Jurkat, Clone E6-1 (cell line): ENCODE data around the gene OR14A2. TPM values are rescaled to one million over a fixed set of nuclear protein-coding genes. Genes with fewer than 3 reads are reported as not detected.
A peak's percentile ranks its signal among the peaks of the same experiment; 100 is the strongest.
"Not testable (repeated sequence)": the region's sequence is repeated elsewhere in the genome, so short reads cannot be mapped to it uniquely, and the experiment has no call there.

Experiments used
- DNase-seq: peaks from one replicate; pipeline ENCODE4 v3.0.0-alpha.2; 2011; ENCODE audit warnings: low read depth, low spot score
- H3K4me3 ChIP-seq: 2 replicates; pipeline ENCODE4 v1.5.1; 2011; ENCODE audit warnings: mild to moderate bottlenecking, low read length, control low read depth, moderate library complexity
- polyA plus RNA-seq: library from polyadenylated mRNA; unstranded; fragments of >200 nt; gene quantifications from one replicate; pipeline ENCODE4 v1.2.1, GENCODE V29; 2012; ENCODE audit warnings: missing spikeins; ENCODE audit not compliant: insufficient read length, insufficient read depth

The OR14A2 gene
- not detected for polyA plus RNA-seq

GRCh38 chr1:247748041-247748440, at the start of gene OR14A2:
TSS of gene OR14A2 (minus strand) at chr1:247748141.
- H3K4me3 ChIP-seq: no peak within 1 kb of the TSS
- DNase-seq: no peak

- DNase-seq: no peak
- H3K4me3 ChIP-seq: no peak overlapping the region
Measured at GRCh38 chr1:247797518-247797917, 49.6 kb upstream of the OR14A2 start.

GRCh38 chr1:247769603-247770002, 21.7 kb upstream of the OR14A2 start:
- no peak overlapping the region for H3K4me3 ChIP-seq
- DNase-seq: no peak

- H3K4me3 ChIP-seq: no peak within 1 kb of the TSS
- no peak for DNase-seq
Measured at GRCh38 chr1:247760456-247760855, 12.5 kb upstream of the OR14A2 start, which contains the start of gene OR1C1. TSS of gene OR1C1 (minus strand) at chr1:247760556. CDS start at chr1:247758406, 2,150 bp downstream.

- DNase-seq, H3K4me3 ChIP-seq: not testable (repeated sequence)
Measured at GRCh38 chr1:247754311-247754710, 6.4 kb upstream of the OR14A2 start.

GRCh38 chr1:247749870-247750269, 1.9 kb upstream of the OR14A2 start:
- H3K4me3 ChIP-seq: no peak overlapping the region

GRCh38 chr1:247747616-247748015, 325 bp downstream of the OR14A2 start:
- DNase-seq: no peak
- H3K4me3 ChIP-seq: no peak overlapping the region

More at GRCh38 chr1:247749870-247750269, 1.9 kb upstream of the OR14A2 start:
- no peak for DNase-seq

GRCh38 chr1:247746391-247746935, 1.5 kb downstream of the OR14A2 start:
- DNase-seq: no peak
- no peak overlapping the region for H3K4me3 ChIP-seq

GRCh38 chr1:247742215-247742760, 5.7 kb downstream of the OR14A2 start:
- H3K4me3 ChIP-seq, DNase-seq: not testable (repeated sequence)

GRCh38 chr1:247741756-247742155, 6.2 kb downstream of the OR14A2 start:
- no peak overlapping the region for H3K4me3 ChIP-seq
- DNase-seq: no peak

GRCh38 chr1:247740721-247741120, 7.2 kb downstream of the OR14A2 start:
- no peak for DNase-seq
- H3K4me3 ChIP-seq: no peak overlapping the region

- H3K4me3 ChIP-seq: no peak within 1 kb of the TSS
- DNase-seq: no peak
Measured at GRCh38 chr1:247738315-247738714, 9.6 kb downstream of the OR14A2 start, which contains the start of gene OR14K1. TSS of gene OR14K1 (plus strand) at chr1:247738615. CDS start at chr1:247738615, 0 bp downstream.

- DNase-seq: no peak
Measured at GRCh38 chr1:247721222-247721621, 26.7 kb downstream of the OR14A2 start.

GRCh38 chr1:247716546-247716945, 31.4 kb downstream of the OR14A2 start, which contains the start of gene OR6F1:
TSS of gene OR6F1 (minus strand) at chr1:247716646. CDS start at chr1:247712755, 3,891 bp downstream.
- H3K4me3 ChIP-seq: no peak within 1 kb of the TSS
- no peak for DNase-seq

More at GRCh38 chr1:247721222-247721621, 26.7 kb downstream of the OR14A2 start:
- no peak overlapping the region for H3K4me3 ChIP-seq

- no peak for DNase-seq
- H3K4me3 ChIP-seq: no peak overlapping the region
Measured at GRCh38 chr1:247713753-247714152, 34.2 kb downstream of the OR14A2 start.

- H3K4me3 ChIP-seq, DNase-seq: not testable (repeated sequence)
Measured at GRCh38 chr1:247710681-247711080, 37.3 kb downstream of the OR14A2 start.

GRCh38 chr1:247701338-247701737, 46.6 kb downstream of the OR14A2 start:
- DNase-seq: no peak
- H3K4me3 ChIP-seq: no peak overlapping the region

- peak; percentile 51 for DNase-seq
- no peak overlapping the region for H3K4me3 ChIP-seq
Measured at GRCh38 chr1:247681288-247681897, 66.5 kb downstream of the OR14A2 start.

- no peak overlapping the region for H3K4me3 ChIP-seq
- DNase-seq: no peak
Measured at GRCh38 chr1:247680171-247680570, 67.8 kb downstream of the OR14A2 start.

GRCh38 chr1:247679639-247680038, 68.3 kb downstream of the OR14A2 start, which contains the start of gene OR13G1:
TSS of gene OR13G1 (minus strand) at chr1:247679739. CDS start at chr1:247673041, 6,698 bp downstream.
- no peak for DNase-seq
- no peak within 1 kb of the TSS for H3K4me3 ChIP-seq
